SIG-M5 treated with dmso at 0.1 percent for 504 hours (cell line): ENCODE measurements around the gene WNT10A.

Experiments
- DNase-seq: peaks from one replicate; lab custom pipeline; 2025; ENCODE audit not compliant: unreplicated experiment; lab: John Stamatoyannopoulos, UW

The WNT10A gene

DNA sequence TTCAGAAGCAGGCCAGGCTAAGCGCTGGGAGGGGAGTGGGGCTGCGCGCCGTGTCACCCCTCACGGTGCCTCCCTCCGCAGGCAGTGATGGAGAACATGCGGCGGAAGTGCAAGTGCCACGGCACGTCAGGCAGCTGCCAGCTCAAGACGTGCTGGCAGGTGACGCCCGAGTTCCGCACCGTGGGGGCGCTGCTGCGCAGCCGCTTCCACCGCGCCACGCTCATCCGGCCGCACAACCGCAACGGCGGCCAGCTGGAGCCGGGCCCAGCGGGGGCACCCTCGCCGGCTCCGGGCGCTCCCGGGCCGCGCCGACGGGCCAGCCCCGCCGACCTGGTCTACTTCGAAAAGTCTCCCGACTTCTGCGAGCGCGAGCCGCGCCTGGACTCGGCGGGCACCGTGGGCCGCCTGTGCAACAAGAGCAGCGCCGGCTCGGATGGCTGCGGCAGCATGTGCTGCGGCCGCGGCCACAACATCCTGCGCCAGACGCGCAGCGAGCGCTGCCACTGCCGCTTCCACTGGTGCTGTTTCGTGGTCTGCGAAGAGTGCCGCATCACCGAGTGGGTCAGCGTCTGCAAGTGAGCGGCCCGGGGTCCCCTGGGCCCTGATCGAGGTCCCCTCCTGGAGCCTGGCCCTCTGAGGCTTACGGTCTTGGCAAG is 12.2 kb downstream of the WNT10A start:
- peak; percentile 70 for DNase-seq

DNA sequence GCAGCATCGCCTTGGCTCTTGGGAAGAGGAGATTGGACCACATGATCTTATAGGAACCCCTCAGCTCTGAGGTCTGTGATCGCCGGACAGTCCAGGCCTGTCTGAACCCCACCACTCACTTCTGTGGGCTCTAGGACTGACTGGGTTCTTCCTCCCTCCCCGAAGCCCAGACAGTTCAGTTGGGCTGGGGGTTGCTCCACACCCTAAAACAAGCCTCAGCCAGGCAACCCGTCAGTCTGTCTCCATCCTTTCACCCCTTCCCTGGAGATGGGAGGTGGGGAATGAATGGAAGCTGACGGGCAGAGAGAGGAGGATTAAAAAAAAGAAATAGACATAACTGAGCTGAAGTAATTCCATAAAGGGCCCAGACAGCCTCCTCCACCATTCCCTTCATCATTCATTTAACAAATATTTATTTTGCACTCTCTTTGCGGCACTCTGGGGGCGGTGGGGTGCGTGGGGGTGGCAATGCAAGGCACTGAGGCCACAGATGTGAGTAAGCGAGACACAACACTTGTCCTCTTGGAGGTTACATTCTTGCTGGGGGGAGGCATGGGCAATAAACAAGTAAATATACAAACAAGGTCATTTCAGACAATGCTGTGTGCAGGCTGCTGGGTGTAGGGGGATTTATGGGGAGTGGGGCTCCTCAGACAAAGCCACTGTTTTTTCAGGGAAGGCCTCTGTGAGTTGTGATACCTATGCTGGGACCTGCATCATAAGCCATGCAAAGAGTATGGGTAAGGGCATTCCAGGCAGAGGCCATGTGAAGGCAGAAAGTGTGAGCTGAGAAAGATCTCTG is 12.9 kb downstream of the WNT10A start:
- DNase-seq, result no peak

DNA sequence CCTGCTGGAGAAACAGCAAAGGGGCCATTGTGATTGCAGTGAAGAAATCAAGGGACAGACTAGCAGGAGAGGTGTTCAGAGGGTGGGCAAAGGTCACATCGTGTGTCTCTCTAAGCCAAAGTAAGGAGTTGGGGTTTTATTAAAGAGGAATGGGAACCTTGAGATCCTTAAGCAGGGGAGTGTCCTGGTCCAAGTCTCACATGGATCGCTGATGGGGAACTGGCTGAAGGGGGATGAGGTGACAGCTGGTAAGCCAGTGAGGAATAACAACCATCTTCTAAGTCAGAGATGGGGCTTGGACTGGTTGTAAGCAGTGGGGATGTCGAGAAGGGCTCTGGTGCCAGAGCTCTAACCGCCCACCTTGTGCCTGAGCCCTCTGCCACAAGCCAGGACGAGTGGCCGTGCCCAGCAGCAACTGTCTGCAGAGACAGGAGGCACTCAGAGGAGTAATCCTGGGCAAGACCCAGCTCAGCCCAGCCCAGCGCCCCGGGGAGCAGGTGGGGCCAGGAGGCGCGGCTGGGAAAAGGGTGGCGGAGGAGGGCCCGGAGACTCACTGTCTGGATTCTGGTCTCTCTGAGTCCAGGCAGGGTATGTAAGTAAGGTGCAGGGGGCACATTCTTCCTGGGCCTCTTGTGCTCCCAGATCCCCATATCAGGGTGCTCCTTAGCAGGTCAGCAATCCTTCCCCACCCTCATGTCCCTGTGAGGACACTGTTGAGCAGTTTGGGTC is 13.7 kb downstream of the WNT10A start:
- no peak for DNase-seq

GRCh38 chr2:218894880-218895157 is 14.2 kb downstream of the WNT10A start:
- DNase-seq, result no peak

GRCh38 chr2:218895326-218895725 is 14.7 kb downstream of the WNT10A start:
- no peak for DNase-seq

DNA sequence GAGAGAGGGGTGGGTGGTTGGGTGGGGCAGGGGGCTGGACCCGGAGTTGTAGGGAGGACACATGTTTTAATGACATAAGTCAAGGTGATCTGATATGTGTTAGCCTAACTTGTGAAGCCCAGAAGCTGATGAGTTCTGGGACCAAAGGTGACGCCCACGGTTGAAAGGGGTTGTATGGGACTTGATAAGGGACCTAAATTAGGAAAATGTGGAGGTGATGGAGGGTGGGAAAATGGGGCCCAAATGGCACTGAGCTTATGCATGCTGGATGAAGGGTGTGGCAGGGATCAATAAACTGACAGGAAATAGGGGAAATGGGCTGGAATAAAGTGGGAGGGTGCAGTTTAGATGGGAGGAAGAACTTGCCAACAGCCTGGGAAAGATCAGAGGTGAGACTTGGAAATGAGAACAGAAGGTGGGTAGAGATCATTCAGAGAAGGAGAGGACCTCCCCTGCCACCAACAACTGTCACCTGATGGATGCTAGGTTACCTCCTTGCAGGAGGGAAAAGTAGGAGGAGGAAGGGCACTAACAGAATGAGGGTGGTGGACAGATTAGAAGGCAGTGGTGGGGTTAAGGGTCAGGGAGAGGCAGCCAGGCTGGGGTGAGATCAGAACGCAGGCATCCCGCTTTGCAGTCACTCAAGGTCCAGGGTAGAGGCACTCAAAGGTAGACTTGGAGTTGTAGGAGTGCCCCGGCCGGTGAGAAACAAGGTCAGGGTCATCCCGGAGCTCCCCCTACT is 15.3 kb downstream of the WNT10A start:
- DNase-seq, result no peak

DNA sequence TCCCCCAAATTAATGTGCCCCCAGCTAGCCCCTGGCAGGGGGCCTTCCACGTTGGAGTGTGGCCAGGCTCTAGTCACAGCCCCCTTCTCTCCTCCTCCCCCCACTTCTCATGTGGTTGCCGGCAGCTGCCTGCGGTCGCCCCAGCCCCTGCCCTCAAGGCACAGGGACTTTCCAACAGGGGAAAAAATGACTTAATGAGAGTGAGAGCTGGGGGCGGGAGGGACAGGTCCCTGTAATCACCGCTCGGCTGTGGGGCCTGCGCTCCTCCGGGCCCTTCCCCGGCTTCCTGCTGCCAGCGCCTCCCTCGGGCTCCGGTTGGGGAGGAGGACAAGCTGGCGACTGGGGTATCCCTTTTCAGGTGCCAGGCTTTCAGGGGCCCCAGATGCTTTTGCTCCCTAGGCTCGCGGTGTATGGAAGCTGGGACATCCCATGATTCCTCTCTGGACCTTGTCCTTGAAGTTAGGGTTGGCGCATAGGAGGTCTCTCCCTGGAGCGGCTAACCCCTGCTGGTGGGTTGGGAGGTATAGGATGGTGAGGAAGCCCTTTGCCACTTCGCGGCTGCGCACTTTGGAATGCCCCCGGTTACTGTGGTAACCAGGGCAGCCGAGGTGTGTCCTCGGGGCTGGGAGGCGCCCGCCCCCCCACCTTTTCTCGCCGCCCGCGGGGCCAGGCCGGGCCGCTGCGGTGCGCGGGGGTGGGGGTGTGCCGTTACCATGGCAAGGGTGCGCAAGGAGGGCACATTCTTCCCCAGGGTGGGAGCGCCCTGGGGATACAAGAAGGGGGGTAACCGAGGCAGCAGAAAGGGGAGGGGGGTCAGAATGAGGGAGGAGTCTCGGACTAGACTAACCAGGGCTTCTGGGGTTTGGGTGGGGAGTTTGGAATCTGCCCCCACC is 16.1 kb downstream of the WNT10A start:
- peak; percentile 31 for DNase-seq

- DNase-seq, result no peak
Measured at GRCh38 chr2:218897394-218898108, 16.9 kb downstream of the WNT10A start.

GRCh38 chr2:218898109-218898878 is 17.6 kb downstream of the WNT10A start:
- peak; percentile 38 for DNase-seq

GRCh38 chr2:218899147-218899546 is 18.5 kb downstream of the WNT10A start:
- no peak for DNase-seq

- DNase-seq, result no peak
Measured at GRCh38 chr2:218902427-218902826, 21.8 kb downstream of the WNT10A start.

DNA sequence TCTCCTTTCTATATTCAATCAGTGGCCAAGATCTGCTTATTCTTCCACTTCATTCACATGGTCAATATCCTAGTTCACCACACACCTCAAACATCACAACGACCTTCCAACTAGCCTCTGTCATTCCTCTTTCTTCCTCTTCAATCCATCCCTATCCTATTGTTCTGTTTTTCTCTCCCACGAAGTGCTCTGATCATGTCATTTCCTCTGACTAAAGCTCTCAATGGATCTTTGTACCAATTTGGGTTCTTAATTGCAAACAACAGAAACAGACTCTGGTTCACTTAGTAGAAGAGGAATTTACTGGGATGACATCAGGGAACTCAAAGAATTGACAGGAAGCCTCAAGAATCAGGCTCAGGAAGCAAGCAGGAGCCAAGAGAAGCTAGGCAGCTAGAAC is 23.5 kb downstream of the WNT10A start:
- DNase-seq, result no peak

DNA sequence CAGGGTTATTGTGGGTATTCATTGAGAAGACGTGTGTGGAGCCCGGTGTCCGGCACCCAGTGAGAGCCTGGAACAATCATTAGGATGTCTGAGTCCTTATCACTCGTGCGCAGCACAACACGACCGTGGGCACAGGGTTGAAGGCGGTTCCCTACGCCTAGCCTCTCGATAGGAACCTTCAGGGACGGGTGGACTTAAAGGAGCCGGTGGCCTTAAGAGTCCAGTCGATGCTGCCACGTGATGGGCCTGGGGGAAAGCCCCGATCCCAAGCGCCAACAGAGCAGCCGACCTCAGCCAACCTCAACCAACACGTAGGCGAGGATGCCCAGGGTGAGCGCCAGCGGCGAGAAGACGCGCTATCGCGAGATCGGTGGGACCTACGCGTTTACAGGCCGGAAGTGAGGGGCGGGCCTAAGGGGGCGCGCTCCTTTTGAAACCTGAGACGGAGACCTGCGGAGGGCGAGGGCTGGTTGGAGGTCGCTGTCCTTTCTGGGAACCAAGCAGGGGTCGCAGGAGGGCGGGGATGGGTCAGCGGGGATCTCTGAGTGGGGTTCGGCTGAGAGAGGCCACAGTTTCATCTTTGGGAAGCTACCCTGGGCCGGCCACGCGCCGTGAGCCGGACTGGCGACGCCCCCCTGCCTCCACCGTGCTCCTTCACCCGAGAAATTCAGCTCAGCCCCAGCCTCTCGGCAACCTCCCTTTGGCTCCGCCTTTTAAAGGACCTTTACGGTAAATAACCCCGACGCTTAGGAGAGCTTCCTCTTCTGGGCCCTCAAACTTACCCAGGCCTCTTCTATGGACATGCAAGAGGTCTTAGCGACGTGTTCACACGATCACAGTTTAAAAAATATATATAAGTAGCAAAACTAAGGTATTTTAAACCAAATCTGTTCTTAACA is 28.3 kb downstream of the WNT10A start:
- peak; percentile 51 for DNase-seq

- no peak for DNase-seq
Measured at GRCh38 chr2:218910741-218911140, 30.1 kb downstream of the WNT10A start.

DNA sequence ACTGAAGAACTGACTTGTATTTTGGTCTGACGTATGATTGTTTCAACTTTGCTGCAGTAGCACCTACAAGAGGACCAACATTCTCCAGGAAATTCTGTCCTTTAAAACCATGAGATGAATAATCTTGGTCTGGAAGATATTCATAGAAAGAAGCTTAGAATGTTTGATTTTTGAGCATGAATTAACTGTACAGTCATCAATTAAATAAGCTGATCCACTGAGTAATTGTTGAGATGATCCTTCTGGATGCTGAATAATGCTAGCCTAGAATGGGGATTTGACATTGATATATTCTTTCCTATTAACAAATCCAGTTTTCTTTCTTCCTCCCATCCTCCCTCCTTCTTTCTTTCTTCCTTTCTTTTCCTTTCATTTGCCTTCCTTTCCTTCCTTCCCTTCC is 39.9 kb downstream of the WNT10A start:
- no peak for DNase-seq

GRCh38 chr2:218924757-218925156 is 44.1 kb downstream of the WNT10A start:
- peak; percentile 26 for DNase-seq

- DNase-seq, result no peak
Measured at GRCh38 chr2:218925434-218925833, 44.8 kb downstream of the WNT10A start.

DNA sequence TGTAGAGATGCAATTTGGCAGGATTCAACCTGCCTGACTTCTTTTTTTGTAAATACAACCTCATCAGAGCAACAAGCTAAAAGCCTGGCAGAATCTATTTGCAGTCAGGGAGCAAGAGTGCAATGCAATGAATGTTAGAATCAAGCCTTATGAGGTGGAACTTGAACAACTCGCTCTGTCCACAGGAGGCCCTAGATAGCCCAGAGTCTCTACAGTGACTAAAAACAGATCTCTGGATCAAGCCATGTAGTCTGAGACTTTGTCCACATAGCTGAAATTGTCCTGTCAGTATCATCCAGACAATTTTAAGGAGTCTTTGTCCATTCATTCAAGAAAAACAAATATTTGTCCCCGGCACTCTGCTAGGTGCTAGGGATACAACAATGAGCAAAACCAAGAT is 46.8 kb downstream of the WNT10A start:
- no peak for DNase-seq
